ENCODE results near the gene NLRC5. TPM values are rescaled to one million over a fixed set of nuclear protein-coding genes. Genes with fewer than 3 reads are reported as not detected.
A peak's percentile ranks its signal among the peaks of the same experiment; 100 is the strongest.

Gene NLRC5
- total RNA-seq, 2 experiments from 2014 or later = 142 to 151 TPM

GRCh38 chr16:57043248-57043647 is 53.9 kb downstream of the NLRC5 start:
- Mint-ChIP-seq H3K4me1 (peaks cover 73% of the 10 kb centered on the region), H3K27ac (peak overlapping the region; percentile 96), H3K9me3 (no peaks in the 10 kb centered on the region), H3K27me3 (no peaks in the 10 kb centered on the region), H3K36me3 (peaks cover 54% of the 10 kb centered on the region), H3K4me3 (peak overlapping the region; percentile 70)
- DNase-seq = no peak

- Mint-ChIP-seq H3K4me1 (peaks cover 64% of the 10 kb centered on the region), H3K9me3 (no peaks in the 10 kb centered on the region)
These were observed 55.8 kb downstream of the NLRC5 start for GRCh38 chr16:57044931-57045693.

GRCh38 chr16:57045694-57046381 is 56.5 kb downstream of the NLRC5 start:
- peaks cover 52% of the 10 kb centered on the region for H3K36me3 Mint-ChIP-seq
- H3K4me3 Mint-ChIP-seq = no peak overlapping the region
- peak; percentile 49 for DNase-seq
- no peaks in the 10 kb centered on the region for H3K9me3 Mint-ChIP-seq
- H3K27ac Mint-ChIP-seq = peak overlapping the region; percentile 85
- H3K27me3 Mint-ChIP-seq = no peaks in the 10 kb centered on the region
- H3K4me1 Mint-ChIP-seq = peaks cover 62% of the 10 kb centered on the region

More at GRCh38 chr16:57044931-57045693, 55.8 kb downstream of the NLRC5 start:
- Mint-ChIP-seq H3K4me3 (no peak overlapping the region), H3K27me3 (no peaks in the 10 kb centered on the region), H3K36me3 (peaks cover 52% of the 10 kb centered on the region), H3K27ac (peak overlapping the region; percentile 85)
- DNase-seq = no peak

- peaks cover 65% of the 10 kb centered on the region for H3K36me3 Mint-ChIP-seq
- H3K4me3 Mint-ChIP-seq = no peak overlapping the region
- H3K4me1 Mint-ChIP-seq = peaks cover 57% of the 10 kb centered on the region
These were observed 58.7 kb downstream of the NLRC5 start for GRCh38 chr16:57048095-57048494.

GRCh38 chr16:57049678-57050077 is 60.3 kb downstream of the NLRC5 start:
- no peaks in the 10 kb centered on the region for H3K9me3 Mint-ChIP-seq
- H3K27ac Mint-ChIP-seq = peak overlapping the region; percentile 74
- DNase-seq = no peak
- H3K4me1 Mint-ChIP-seq = peaks cover 50% of the 10 kb centered on the region
- no peaks in the 10 kb centered on the region for H3K27me3 Mint-ChIP-seq
- peaks cover 55% of the 10 kb centered on the region for H3K36me3 Mint-ChIP-seq
- H3K4me3 Mint-ChIP-seq = no peak overlapping the region

More at GRCh38 chr16:57048095-57048494, 58.7 kb downstream of the NLRC5 start:
- DNase-seq = no peak
- no peaks in the 10 kb centered on the region for H3K27me3 Mint-ChIP-seq
- peak overlapping the region; percentile 44 for H3K27ac Mint-ChIP-seq
- H3K9me3 Mint-ChIP-seq = no peaks in the 10 kb centered on the region

GRCh38 chr16:57051696-57052228 is 62.4 kb downstream of the NLRC5 start:
- H3K4me3 Mint-ChIP-seq = peak overlapping the region; percentile 12
- H3K27me3 Mint-ChIP-seq = no peaks in the 10 kb centered on the region
- peak overlapping the region; percentile 90 for H3K27ac Mint-ChIP-seq
- H3K9me3 Mint-ChIP-seq = no peaks in the 10 kb centered on the region
- H3K4me1 Mint-ChIP-seq = peaks cover 36% of the 10 kb centered on the region
- H3K36me3 Mint-ChIP-seq = peaks cover 43% of the 10 kb centered on the region
- no peak for DNase-seq

- DNase-seq = no peak
- Mint-ChIP-seq H3K4me3 (no peak overlapping the region), H3K36me3 (peaks cover 45% of the 10 kb centered on the region), H3K27me3 (no peaks in the 10 kb centered on the region), H3K27ac (peak overlapping the region; percentile 90), H3K4me1 (peaks cover 32% of the 10 kb centered on the region), H3K9me3 (no peaks in the 10 kb centered on the region)
These were observed 63.8 kb downstream of the NLRC5 start for GRCh38 chr16:57053206-57053605.

- Mint-ChIP-seq H3K27ac (peak overlapping the region; percentile 75), H3K27me3 (no peaks in the 10 kb centered on the region), H3K9me3 (no peaks in the 10 kb centered on the region), H3K4me1 (peaks cover 29% of the 10 kb centered on the region), H3K36me3 (peaks cover 35% of the 10 kb centered on the region), H3K4me3 (no peak overlapping the region)
- no peak for DNase-seq
These were observed 65.0 kb downstream of the NLRC5 start for GRCh38 chr16:57054338-57054737.

- H3K36me3 Mint-ChIP-seq = peaks cover 35% of the 10 kb centered on the region
These were observed 65.4 kb downstream of the NLRC5 start for GRCh38 chr16:57054771-57055170.

GRCh38 chr16:57055671-57056070 is 66.3 kb downstream of the NLRC5 start:
- DNase-seq = no peak
- Mint-ChIP-seq H3K4me3 (no peak overlapping the region), H3K36me3 (peaks cover 35% of the 10 kb centered on the region), H3K4me1 (peaks cover 36% of the 10 kb centered on the region), H3K9me3 (no peaks in the 10 kb centered on the region), H3K27me3 (no peaks in the 10 kb centered on the region), H3K27ac (no peak overlapping the region)

More at GRCh38 chr16:57054771-57055170, 65.4 kb downstream of the NLRC5 start:
- Mint-ChIP-seq H3K27me3 (no peaks in the 10 kb centered on the region), H3K9me3 (no peaks in the 10 kb centered on the region), H3K4me3 (no peak overlapping the region), H3K4me1 (peaks cover 32% of the 10 kb centered on the region), H3K27ac (peak overlapping the region; percentile 75)
- no peak for DNase-seq

- no peaks in the 10 kb centered on the region for H3K9me3 Mint-ChIP-seq
- H3K27ac Mint-ChIP-seq = peak overlapping the region; percentile 43
- no peak overlapping the region for H3K4me3 Mint-ChIP-seq
- H3K36me3 Mint-ChIP-seq = peaks cover 18% of the 10 kb centered on the region
- H3K4me1 Mint-ChIP-seq = peaks cover 26% of the 10 kb centered on the region
- DNase-seq = no peak
- H3K27me3 Mint-ChIP-seq = no peaks in the 10 kb centered on the region
These were observed 69.0 kb downstream of the NLRC5 start for GRCh38 chr16:57058291-57058861.

GRCh38 chr16:57060323-57061083 is 71.1 kb downstream of the NLRC5 start:
- H3K27me3 Mint-ChIP-seq = no peaks in the 10 kb centered on the region
- peaks cover 25% of the 10 kb centered on the region for H3K4me1 Mint-ChIP-seq
- no peaks in the 10 kb centered on the region for H3K9me3 Mint-ChIP-seq
- H3K4me3 Mint-ChIP-seq = no peak overlapping the region
- peak overlapping the region; percentile 72 for H3K27ac Mint-ChIP-seq
- peaks cover 19% of the 10 kb centered on the region for H3K36me3 Mint-ChIP-seq
- DNase-seq = no peak

- Mint-ChIP-seq H3K36me3 (peaks cover 19% of the 10 kb centered on the region), H3K4me3 (no peak overlapping the region), H3K27me3 (no peaks in the 10 kb centered on the region), H3K9me3 (no peaks in the 10 kb centered on the region), H3K4me1 (peaks cover 27% of the 10 kb centered on the region), H3K27ac (peak overlapping the region; percentile 73)
- DNase-seq = no peak
These were observed 71.9 kb downstream of the NLRC5 start for GRCh38 chr16:57061084-57061905.

GRCh38 chr16:57062329-57062728 is 73.0 kb downstream of the NLRC5 start:
- no peak for DNase-seq
- H3K27ac Mint-ChIP-seq = peak overlapping the region; percentile 36
- no peaks in the 10 kb centered on the region for H3K9me3 Mint-ChIP-seq
- H3K4me1 Mint-ChIP-seq = peaks cover 28% of the 10 kb centered on the region
- no peak overlapping the region for H3K4me3 Mint-ChIP-seq
- H3K27me3 Mint-ChIP-seq = no peaks in the 10 kb centered on the region
- peaks cover 19% of the 10 kb centered on the region for H3K36me3 Mint-ChIP-seq

Measured in activated naive CD8-positive, alpha-beta T cell treated with anti-CD3 and anti-CD28 coated beads for 36 hours (primary cell).